NCI-H226 (cell line): ENCODE measurements around the gene SGMS1.
"Not testable (repeated sequence)": the region's sequence is repeated elsewhere in the genome, so short reads cannot be mapped to it uniquely, and the experiment has no call there.

Source experiments
- DNase-seq: peaks from one replicate; pipeline ENCODE4 v3.0.0-alpha.2; 2015

The SGMS1 gene

GRCh38 chr10:50503156-50503555 is 120.6 kb downstream of the SGMS1 start:
- not testable (repeated sequence) for DNase-seq

DNA sequence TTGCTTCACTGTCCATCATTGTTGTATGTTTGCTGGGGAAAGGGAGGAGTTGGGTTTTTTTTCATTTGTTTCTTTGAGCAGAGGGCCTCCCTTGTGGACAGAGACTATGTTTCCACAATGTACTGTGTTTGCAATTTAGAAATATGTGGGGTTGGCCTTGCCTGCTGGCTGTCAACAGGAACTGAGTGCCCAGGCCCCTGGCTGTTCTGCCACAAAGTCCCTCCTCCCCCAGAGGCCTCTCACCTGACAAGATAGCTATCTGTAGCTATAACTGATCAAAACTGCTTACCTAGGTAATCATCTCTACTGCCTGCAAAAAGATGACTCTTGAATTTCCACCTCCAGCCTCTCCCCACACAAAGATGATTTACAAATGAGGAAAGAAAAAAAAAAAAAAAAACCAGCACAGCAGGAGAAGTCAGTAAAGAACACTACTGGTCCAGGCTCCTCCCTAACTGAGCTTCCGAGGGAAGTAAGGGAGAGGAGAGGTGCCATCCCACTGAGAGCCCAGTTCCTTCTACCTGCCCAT is 121.8 kb downstream of the SGMS1 start:
- peak; percentile 7 for DNase-seq

- DNase-seq: peak; percentile 64
Observed at GRCh38 chr10:50501478-50501877, 122.3 kb downstream of the SGMS1 start.

DNA sequence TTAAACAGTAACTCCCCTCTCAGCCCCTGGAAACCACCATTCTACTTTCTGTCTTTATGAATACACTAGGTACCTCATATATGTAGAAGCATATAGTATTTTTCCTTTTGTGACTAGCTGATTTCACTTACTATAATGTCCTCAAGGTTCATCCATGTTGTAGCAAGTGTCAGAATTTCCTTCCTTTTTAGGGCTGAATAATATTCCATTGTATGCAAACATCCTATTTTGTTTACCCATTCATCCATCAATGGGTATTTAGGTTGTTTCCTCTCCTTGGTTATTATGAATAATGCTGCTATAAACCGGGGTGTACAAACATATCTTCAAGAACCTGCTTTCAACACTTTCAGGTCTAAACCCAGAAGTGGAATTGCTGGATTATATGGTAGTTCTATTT is 125.3 kb downstream of the SGMS1 start:
- no peak for DNase-seq

GRCh38 chr10:50497758-50498157 is 126.0 kb downstream of the SGMS1 start:
- DNase-seq: peak; percentile 73

DNA sequence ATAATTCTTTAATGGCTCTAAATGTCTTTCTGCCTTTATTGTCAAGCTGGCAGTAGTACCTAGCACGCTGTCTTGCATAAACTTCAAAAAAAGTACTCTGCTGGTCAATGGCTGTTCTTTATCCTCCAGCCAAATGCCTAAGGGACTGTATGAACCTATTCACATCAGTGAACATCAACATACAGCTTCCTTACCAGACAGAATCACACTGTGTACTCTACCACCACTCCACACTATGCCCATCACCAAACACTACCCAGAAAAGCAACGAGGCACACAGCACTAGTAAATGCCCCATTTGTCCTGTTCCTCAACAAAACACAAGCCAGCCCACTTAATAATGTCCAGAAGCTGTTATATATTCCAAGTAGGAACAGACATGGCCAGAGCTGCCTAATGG is 127.5 kb downstream of the SGMS1 start:
- DNase-seq: no peak

DNA sequence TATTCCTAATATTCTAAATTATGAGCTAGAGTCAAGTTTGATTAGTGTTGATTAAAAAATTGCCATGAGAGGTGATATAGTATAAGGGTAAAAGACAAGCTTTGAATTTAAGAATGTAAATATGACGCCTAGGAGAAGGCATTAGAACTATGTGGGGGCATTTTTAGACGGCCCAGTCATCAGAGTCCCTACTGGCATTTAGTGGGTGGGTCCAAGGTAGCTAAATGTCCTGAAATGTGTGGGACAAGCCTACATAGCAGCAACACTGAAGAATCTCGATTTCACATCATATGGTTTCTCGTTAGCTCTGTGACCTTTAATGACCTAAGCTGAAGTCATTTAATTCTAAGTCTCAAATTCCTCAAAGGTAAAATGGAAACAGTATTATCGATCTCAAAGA is 133.5 kb downstream of the SGMS1 start:
- DNase-seq: no peak

DNA sequence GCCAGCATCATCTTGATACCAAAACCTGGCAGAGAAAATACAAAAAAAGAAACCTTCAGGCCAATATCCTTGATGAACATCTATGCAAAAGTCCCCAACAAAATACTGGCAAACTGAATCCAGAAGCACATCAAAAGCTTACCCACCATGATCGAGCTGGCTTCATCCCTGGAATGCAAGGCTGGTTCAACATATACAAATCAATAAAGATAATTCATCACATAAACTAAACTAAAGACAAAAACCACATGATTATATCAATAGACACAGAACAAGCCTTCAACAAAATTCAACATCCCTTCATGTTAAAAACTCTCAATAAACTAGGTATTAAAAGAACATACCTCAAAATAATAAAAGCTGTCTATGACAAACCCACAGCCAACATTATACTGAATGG is 139.2 kb downstream of the SGMS1 start:
- not testable (repeated sequence) for DNase-seq

GRCh38 chr10:50480054-50481007 is 143.4 kb downstream of the SGMS1 start:
- no peak for DNase-seq

GRCh38 chr10:50477287-50478203 is 146.2 kb downstream of the SGMS1 start:
- no peak for DNase-seq

DNA sequence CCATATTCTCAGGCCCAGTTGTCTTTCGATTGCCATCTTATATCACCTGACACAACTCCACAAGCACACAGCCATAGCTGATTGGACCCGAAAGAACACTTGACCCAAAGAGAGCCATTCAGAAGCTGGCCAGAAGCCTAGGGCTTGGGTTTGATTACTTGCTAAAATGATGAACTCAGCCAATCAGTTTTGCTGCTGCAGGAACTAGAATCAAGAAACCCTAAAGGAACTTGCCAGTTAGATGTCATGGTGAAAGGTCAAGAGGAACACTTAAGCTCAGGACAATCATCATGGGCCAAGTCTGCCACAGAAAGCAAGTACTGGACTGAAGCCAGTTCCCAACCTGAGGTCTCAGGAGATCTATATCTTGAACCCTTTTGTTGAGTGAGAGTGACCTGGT is 150.0 kb downstream of the SGMS1 start:
- DNase-seq: no peak

DNA sequence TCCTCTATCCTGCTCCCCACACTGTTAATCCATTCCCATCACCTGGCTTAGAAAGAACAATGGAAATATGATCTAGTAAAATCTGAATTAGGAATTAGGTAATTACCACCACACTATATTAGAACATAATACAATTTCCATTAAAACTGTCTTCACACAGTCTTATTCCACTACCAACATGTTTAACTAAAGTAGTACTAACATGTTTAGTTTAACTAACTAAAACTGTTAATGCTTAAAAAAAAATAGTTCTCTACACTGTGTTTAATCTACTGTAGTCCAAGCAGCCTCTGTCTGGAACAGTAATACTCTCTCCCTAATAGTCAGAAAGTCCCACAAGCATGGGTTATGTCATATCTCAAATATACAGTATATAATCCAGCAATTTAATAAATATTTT is 150.8 kb downstream of the SGMS1 start:
- no peak for DNase-seq

DNA sequence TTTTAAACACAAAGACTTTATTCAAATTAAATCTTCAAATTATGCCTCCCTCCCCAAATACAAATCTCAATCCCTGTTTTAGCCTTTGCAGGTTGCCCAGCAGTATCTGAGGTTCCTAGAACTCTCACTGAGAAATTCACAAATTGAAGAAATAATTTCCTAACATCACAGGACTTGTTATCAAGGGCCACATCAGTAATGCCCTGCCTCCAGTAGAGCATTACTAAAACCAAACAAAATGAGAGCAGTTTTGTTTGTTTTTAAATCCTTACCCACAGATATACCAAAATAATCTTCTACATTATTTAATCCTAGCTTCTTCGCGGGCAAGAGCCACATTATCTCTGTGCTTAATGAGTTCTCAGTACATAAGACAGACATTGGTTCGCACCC is 152.2 kb downstream of the SGMS1 start:
- DNase-seq: no peak

DNA sequence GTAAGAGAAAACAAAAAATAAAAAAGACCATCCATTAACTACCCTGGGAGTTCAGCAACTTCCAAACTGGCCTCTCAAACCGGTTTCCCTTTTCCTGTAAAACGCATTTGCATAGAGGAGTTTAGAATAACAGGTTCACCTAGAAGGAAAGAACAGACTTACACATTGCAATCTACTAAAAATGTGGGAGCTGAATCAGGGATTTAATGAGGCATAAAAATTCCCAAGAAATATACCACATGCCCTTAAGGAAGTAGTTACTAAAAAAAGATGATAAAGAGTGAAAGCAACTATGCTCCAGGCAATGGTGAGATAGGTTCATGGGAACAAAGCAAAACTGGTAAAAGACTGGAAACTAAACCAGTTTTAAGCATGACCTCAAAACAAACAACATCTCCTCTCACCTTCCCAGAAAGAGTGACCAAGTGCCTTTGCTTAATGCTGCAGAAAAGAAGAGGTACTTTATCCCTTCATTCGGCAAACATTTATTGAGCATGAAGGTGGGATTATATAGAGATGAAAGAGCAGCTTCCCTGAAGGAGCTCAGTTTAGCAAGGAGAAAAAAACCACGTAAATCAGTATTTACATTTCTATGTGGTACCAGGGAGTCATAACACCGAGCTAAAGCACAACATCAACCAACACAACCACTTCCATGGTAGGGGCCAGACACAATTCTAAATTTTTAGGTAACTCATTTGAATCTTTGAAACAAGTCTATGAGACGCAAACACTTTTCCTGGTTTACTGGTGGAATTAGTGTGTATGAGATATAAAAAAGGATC is 152.8 kb downstream of the SGMS1 start:
- DNase-seq: peak; percentile 64

- no peak for DNase-seq
Observed at GRCh38 chr10:50470345-50470744, 153.4 kb downstream of the SGMS1 start.

GRCh38 chr10:50469778-50470193 is 154.0 kb downstream of the SGMS1 start:
- DNase-seq: no peak

DNA sequence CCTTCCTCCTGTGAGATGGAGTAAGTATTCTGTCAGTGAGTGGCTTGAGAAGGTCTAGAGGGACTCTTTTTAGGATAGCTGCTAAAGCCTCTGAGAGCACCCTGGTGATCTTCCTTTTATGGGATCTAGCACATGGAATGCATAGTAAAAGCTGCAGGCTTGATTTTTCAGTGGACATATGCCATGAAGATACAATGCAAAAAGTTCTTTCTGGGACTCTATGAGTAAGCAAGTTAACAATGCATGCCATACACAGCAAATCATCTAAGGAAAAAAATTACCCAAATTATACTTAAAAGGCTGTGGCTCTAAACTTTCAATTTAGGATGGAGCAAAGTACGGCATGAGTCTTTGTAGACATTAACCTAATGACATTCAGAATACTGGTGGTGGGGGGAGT is 154.5 kb downstream of the SGMS1 start:
- DNase-seq: peak; percentile 22

- DNase-seq: no peak
Observed at GRCh38 chr10:50467209-50467608, 156.5 kb downstream of the SGMS1 start.

- DNase-seq: no peak
Observed at GRCh38 chr10:50464004-50464409, 159.7 kb downstream of the SGMS1 start.

DNA sequence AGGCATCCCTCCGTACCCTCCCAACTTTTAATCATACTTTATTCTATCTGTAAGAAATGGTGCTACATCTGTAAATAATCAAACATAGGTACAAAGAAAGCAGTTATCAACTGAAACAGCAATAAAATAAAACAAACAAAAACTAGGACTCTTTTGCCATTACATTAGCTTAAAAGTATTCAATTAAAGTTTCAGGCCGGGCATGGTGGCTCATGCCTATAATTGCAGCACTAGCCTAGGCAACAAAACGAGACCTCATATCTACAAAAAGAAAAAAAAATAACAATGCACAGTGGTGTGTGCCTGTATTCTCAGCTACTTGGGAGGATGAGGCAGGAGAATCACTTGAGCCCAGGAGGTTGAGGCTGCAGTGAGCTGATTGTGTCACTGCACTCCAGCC is 161.9 kb downstream of the SGMS1 start:
- no peak for DNase-seq

DNA sequence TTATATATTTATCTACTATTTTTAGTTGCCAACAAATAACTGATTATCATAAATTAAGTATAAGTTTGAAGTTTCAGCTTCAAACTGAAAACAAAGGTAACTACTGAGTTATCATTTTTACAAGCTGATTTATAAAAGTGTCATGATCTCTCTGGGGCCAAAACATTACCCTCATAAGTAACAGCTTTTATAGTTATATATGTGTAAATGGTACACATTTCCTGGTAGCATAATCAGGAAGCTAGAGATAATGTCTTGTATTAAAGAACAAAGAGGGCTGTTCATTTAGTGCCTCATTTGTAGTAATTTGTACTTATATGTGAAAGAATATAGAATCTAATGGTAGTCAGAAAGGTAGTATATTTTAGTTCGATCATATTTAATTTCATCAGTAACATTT is 162.6 kb downstream of the SGMS1 start:
- DNase-seq: no peak

GRCh38 chr10:50456719-50457118 is 167.0 kb downstream of the SGMS1 start:
- no peak for DNase-seq

DNA sequence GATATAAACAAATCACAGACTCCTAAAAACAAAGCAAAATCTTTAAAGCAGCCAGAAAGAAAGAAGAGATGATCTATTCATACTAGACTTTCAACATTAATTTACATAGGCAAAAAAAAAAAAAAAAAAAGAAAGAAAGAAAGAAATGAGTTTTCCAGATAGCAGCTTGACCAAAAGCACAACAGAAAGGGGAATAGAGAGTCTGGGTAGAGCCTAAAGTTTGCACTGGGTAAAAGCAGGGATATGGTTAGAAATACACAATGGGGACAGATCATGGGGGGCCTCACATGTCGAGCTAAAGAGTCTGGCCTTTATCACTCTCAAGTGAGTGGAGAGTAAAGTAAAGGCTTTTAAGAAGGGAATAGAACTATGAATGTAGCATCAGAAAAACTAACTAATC is 169.8 kb downstream of the SGMS1 start:
- no peak for DNase-seq
